NT2/D1 (cell line): ENCODE results near the gene MAPK11.

ENCODE experiments used
- SUZ12 ChIP-seq: IDR thresholded peaks from 2 replicates; pipeline ENCODE4 v1.6.1; 2011; ENCODE audit not compliant: insufficient read length, insufficient read depth; ENCODE audit errors: extremely low read depth
- YY1 ChIP-seq: IDR thresholded peaks from 2 replicates; pipeline ENCODE4 v1.6.1; 2011; ENCODE audit not compliant: insufficient read length, insufficient read depth
- ZNF274 ChIP-seq: IDR thresholded peaks from 2 replicates; pipeline ENCODE4 v1.6.1; 2011; ENCODE audit warnings: mild to moderate bottlenecking, low read depth, low read length

GRCh38 chr22:50243685-50244419 lies 26.3 kb downstream of the MAPK11 start:
- TF ChIP-seq YY1 (no peak), ZNF274 (no peak), SUZ12 (no peak)
